GM19099 (cell line): ENCODE measurements around the gene SMAD6.

Experiments
- POLR2A ChIP-seq: IDR thresholded peaks from 3 replicates; pipeline ENCODE4 v1.6.1; 2011; ENCODE audit warnings: low read depth; ENCODE audit not compliant: insufficient read length; ENCODE audit errors: extremely low read depth

SMAD6 gene

GRCh38 chr15:66760968-66761725, 59.1 kb downstream of the SMAD6 start:
- TF ChIP-seq POLR2A: no peak

DNA sequence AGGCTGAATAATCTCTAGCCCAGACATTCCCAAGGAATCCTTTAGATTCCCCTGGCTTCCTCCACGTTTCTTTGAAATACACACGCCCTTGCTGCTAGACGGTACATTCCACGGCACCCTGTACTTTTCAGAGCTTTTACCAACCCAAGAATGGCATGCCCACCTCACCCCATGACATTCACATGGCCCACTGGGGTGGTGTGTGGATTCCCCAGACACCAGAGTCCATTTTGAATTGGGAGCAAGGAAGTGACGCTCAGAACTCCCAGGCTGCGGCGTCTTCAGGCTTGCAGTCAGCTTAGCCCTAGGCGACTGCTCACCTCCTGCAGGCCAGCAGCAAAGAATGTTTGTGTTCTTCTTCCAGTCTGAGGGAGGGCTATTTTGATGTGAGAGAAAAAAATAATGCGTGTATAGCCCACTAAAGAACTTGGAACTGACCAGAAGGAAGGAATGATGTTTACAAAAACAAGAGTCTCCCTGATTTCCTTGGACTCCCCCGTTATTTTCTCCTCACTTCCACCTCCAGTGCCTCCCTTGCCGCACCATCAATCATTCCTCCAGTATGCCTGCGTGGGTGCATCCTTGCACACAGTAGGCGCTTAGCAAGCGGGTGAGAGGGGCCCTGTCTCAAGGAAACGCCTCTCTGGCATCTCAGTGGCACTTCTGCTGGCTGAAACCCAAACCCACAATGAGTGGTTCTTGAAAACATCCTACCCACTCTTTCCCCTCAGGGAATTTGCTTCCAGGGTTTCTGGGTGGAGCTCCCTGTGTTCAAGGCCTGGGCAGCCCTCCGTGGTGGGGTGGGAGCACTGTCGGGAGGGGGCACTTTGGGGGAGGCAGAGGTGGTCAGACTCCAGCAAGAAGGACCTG, 59.9 kb downstream of the SMAD6 start:
- TF ChIP-seq POLR2A: no peak

DNA sequence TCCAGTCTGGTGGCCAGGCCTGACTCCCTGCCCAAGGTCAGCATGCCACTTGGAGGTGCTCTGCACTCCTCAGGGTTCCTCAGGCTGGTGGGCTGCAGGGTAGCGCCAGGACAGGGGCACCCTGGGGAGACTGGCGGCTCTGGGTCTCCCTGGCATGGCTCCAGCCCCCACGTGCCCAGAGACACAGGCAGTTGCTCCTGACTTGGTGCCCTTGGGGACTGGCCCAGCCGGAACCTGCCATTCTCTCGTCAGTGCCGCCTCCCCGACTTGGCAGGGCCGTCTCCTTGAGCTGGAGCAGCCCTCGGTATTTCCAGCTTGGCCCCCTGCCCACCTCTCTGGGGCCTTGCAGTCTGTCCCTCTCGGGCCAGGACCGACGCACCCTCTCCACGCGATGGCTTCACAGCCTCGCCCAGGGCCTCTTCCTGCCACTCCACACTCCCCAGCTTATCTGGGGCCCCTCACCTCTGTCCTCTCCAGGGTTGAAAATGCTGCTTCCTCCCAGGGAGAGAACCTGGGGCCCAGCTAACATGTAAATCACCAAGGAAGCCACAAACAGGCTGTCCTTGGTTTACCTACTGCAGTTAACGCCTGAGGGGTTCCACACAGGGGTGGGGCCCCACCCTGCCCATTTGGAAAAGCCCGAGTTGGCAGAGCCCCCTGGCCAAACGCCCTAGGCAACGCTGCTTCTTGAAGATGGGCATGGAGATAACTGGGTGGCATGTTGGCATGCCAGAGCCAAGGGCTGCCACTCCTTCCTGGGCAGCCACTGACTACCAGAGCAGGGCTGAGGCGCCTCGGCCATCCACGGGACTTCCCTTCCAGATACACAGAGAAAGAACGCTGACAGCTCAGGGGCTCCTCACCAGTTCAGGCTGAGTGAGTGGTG, 61.4 kb downstream of the SMAD6 start:
- no peak for TF ChIP-seq POLR2A

DNA sequence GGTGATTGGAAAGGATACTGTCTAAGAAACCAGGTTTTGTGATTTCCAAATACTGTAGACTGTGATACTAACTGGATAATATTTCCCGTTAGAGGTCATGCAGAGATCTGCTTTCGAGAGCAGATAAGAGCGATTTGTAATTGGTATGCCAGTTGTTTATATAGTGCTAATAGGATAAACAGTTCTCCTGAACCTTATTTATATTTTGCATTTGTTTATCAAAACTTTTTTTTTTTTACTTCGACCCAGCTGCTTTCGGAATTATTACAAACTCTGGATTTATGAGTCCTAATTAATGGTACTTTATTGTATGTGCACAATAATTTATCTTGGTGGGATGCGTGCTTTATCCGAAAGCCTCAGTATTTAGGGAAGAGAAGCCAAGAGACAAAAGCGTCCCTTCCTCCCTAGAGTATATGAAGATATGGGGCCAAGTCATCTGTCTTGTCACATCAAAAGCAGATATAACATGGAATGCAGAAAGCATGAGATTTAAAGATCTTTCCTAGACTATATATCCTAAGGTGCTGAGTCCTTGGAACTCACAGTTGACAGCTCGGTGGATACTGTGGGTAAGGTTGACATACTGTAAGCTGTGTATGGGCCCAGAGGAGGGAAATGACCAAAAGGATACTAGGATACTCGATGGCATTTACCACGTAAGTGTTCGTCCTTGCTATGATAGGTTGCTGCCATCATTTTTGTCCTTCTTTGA, 62.2 kb downstream of the SMAD6 start:
- TF ChIP-seq POLR2A: no peak

GRCh38 chr15:66765478-66766281, 63.6 kb downstream of the SMAD6 start:
- no peak for TF ChIP-seq POLR2A

GRCh38 chr15:66766282-66767230, 64.5 kb downstream of the SMAD6 start:
- no peak for TF ChIP-seq POLR2A

DNA sequence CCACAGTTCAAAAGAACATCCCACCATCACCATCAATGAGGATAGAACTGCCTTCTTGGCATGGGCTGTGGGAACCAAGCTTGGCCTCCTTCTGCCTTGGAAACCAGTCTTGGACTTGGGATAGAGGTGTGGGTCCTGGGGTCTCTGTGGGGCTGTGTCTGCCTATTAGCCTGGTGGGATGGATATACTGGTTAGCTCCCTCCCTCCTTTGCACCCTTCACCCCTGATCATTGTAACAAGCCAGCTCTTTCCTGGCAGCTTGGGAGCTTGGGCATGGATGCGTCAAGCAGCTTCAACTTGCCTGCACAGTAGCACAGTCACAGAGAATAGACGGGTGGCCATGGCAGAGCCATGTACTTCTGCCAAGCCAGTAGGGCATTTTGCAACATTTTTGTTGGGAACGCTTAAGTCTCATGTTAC, 65.2 kb downstream of the SMAD6 start:
- TF ChIP-seq POLR2A: no peak

DNA sequence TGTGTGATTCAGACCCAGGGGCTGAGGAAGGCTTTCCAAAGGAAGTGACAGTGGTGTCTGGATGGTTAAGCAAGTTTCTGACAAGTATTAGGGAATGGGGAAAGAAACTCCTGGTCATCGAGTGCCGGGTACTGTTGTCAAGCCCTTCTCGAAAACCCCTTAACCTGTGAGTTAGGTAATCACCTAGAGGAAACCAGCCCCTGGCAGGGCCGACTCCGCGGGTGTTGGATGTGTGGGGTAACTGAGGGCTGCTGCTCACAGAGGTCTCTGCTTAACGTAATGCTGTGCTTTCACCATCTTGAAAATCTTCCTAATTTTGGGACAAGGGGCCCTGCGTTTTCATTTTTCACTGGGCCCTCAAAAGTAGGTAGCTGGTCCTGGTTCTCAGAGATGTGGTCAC, 67.0 kb downstream of the SMAD6 start:
- no peak for TF ChIP-seq POLR2A

DNA sequence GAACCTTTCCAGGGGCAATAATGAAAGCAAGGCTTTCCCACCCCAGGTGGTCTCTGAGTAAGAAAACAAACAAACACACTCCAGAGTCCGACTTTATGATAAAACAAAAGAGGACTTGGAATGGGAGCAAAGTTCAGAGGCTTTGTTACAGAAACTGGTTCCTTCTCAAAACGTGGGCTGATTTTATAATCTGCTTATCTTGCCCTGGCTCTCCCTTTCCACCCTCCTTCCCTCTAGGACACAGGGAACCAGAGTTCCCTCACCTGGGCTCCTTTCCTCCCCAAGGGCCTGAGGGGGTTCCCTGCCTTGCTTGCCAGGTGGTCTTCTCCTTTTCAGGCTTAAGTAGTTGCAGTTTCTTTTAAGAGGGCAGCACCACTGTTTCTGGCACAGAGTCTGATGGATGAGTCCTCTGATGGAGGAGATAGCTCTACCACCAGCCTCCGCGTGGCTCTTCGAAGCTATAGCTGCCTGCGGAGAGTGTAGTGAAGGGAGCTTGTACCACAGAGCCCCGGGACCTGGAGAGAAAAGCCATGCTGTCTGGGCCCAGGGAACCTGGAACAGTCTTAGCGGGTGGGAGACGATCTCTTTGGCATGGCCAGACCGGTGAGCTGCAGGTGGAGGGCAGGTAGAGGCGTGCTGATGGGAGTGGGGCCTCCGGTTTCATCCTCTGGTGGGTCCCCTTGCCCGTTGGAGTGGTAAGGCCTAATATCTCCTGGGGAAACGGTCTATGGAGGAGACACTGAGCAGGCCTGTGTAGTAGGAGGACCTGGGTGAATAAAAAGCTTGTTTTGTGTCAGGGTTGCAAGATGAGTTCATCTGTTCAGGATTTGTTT, 68.7 kb downstream of the SMAD6 start:
- no peak for TF ChIP-seq POLR2A

GRCh38 chr15:66771351-66771650, 69.3 kb downstream of the SMAD6 start:
- TF ChIP-seq POLR2A: no peak

GRCh38 chr15:66772604-66773128, 70.6 kb downstream of the SMAD6 start:
- TF ChIP-seq POLR2A: no peak
